ENCODE measurements around the gene UBQLN3.

DNA sequence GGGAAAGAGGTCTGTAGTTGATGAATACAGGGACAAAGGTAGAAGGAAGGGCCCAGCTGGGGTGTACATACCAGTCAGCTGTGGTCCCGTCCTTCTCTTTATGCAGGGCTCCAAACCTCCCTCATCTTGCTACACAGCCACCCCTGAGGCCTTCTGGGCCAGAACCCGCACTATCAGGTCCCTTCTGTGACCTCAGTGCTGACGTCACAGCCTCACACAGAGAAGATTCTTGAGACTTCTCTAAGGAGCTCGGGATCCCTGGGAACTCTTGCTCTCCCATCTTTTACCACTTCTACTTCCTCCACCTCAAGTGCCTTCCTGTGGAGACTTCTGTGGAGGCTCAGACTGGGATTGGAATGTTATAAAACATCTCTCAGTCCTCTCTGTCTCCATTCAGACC lies at the start of gene UBQLN3:
- TF ChIP-seq SUZ12 (IDR thresholded peaks at IDR 0.05; ENCODE audit: extremely low read depth, insufficient read depth, insufficient read length) = no peak
- TF ChIP-seq ZNF274 (IDR thresholded peaks at IDR 0.05; ENCODE audit: low read depth, low read length) = no peak

All from NT2/D1 (cell line).